ENCODE data around the gene CTDSPL2.
A peak's percentile ranks its signal among the peaks of the same experiment; 100 is the strongest.

GRCh38 chr15:44536302-44536961 lies 109.0 kb downstream of the CTDSPL2 start:
- TF ChIP-seq, protein P1, sequence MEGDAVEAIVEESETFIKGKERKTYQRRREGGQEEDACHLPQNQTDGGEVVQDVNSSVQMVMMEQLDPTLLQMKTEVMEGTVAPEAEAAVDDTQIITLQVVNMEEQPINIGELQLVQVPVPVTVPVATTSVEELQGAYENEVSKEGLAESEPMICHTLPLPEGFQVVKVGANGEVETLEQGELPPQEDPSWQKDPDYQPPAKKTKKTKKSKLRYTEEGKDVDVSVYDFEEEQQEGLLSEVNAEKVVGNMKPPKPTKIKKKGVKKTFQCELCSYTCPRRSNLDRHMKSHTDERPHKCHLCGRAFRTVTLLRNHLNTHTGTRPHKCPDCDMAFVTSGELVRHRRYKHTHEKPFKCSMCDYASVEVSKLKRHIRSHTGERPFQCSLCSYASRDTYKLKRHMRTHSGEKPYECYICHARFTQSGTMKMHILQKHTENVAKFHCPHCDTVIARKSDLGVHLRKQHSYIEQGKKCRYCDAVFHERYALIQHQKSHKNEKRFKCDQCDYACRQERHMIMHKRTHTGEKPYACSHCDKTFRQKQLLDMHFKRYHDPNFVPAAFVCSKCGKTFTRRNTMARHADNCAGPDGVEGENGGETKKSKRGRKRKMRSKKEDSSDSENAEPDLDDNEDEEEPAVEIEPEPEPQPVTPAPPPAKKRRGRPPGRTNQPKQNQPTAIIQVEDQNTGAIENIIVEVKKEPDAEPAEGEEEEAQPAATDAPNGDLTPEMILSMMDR (conservative IDR thresholded peaks at IDR 0.05; ENCODE audit: low read length), result peak; percentile 46
- no peak for TF ChIP-seq EZH2phosphoT487 (IDR thresholded peaks at IDR 0.05; ENCODE audit: borderline replicate concordance)

All from Loucy (cell line).